ENCODE measurements around the gene ATAD3A. TPM values are rescaled to one million over a fixed set of nuclear protein-coding genes. Genes with fewer than 3 reads are reported as not detected.

ATAD3A gene
- total RNA-seq, 1 experiment from 2014 or later, result 55.8 TPM

DNA sequence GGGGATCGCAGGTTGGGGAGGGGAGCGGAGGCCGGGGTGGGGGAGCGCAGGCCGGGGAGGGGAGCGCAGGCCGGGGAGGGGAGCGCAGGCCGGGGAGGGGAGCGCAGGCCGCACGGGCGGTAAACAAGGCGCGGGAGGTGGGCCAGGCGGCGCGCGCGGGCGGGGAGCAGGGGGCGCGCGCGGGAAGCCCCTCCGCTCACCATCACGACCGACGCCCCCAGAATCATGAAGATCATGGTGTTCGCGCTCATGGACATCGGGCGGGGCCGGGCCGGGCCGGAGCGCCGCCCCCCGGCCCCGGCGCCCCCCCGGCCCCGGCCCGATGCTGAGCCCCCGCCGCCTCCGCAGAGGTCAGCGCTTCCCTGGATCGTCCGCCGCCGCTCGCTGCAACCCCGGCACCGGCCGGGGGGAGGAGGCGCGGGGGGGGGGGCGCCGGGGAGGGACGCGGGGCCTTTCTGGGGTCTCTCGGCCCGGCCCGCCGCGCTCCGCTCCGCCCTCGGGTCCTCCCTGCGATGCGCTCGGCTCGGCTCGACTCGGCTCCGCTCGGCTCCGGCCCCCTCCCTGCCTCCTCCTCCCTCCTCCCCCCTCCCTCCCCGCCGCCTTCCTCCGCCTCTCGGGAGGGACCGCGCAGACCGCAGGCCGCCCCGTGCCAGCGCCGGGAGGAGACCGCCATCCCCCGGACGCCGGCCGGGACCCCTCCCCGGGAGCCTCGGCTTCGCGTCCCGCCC lies 28.3 kb downstream of the ATAD3A start, which contains the start of gene TMEM240:
Gene TMEM240 (minus strand): TSS at position 535 of the 728 bp plus-strand sequence. CDS start 278 bp downstream, at position 257.
- Histone ChIP-seq H3K9me3 (ENCODE audit: control insufficient read depth, low read depth, low read length) (no peaks in the 10 kb centered on the region), H2BK12ac (ENCODE audit: insufficient read length, low read depth, low read length) (no peak within 1 kb of the TSS), H4K20me1 (ENCODE audit: control insufficient read depth, insufficient read depth, insufficient read length) (no peaks in the 10 kb centered on the region), H3K56ac (ENCODE audit: insufficient read length, low read depth, low read length) (no peak within 1 kb of the TSS), H4K91ac (ENCODE audit: insufficient read length, low read depth, low read length) (no peak within 1 kb of the TSS), H3K27ac (ENCODE audit: insufficient read length, low read depth, low read length) (no peak within 1 kb of the TSS), H3T11ph (ENCODE audit: low read length) (no peak within 1 kb of the TSS), H3K4me2 (ENCODE audit: insufficient read depth, insufficient read length, low read length) (peak within 1 kb of the TSS; percentile 70), H3K79me1 (ENCODE audit: insufficient read depth, low read depth, low read length, poor library complexity, severe bottlenecking) (no peaks in the 10 kb centered on the region), H4K8ac (replicated peaks; ENCODE audit: insufficient read length, low read depth, low read length) (no peak within 1 kb of the TSS), H4K5ac (ENCODE audit: insufficient read length, low read depth, low read length) (no peak within 1 kb of the TSS), H3K4me1 (ENCODE audit: insufficient read depth, low read length) (no peaks in the 10 kb centered on the region), H2BK15ac (ENCODE audit: low read depth, low read length) (no peak within 1 kb of the TSS), H2BK20ac (ENCODE audit: low read depth, low read length, poor library complexity, severe bottlenecking) (no peak within 1 kb of the TSS), H2BK5ac (ENCODE audit: insufficient read length, low read length) (no peak within 1 kb of the TSS), H3K18ac (ENCODE audit: insufficient read length, low read depth, low read length) (peak within 1 kb of the TSS; percentile 64), H3K23me2 (ENCODE audit: insufficient read length, low read depth, low read length, poor library complexity, severe bottlenecking) (peaks cover 7% of the 10 kb centered on the region), H3K27me3 (ENCODE audit: insufficient read depth, low read length) (no peaks in the 10 kb centered on the region), H3K79me2 (ENCODE audit: insufficient read depth, low read length) (no peaks in the 10 kb centered on the region), H3K4ac (ENCODE audit: low read depth, low read length) (no peak within 1 kb of the TSS), H2AFZ (ENCODE audit: low read length) (no peak within 1 kb of the TSS), H3K9ac (ENCODE audit: extremely low read depth, insufficient read length, low read length) (peak within 1 kb of the TSS; percentile 39), H2AK5ac (ENCODE audit: insufficient read length, low read length) (no peak within 1 kb of the TSS), H3K14ac (ENCODE audit: insufficient read depth, low read length) (peak within 1 kb of the TSS; percentile 44; the same call in 1 of the 2 replicates), H2BK120ac (ENCODE audit: low read depth, low read length, poor library complexity, severe bottlenecking) (no peak within 1 kb of the TSS), H3K23ac (ENCODE audit: insufficient read length, low read depth, low read length) (no peak within 1 kb of the TSS)
- Mint-ChIP-seq H3K9me3 (no peaks in the 10 kb centered on the region; a peak in 1 of 5 replicates), H3K27ac (no peak within 1 kb of the TSS), H3K27me3 (ENCODE audit: low read depth) (no peaks in the 10 kb centered on the region; the same call in 1 of the 2 replicates), H3K36me3 (ENCODE audit: insufficient read depth in 1 of 3, low read depth in 3 of 3) (peaks cover 1 to 35% (median 32%) of the 10 kb centered on the region in 3 experiments; a peak in 6 of 7 replicates), H3K4me1 (peaks cover 0 to 4% of the 10 kb centered on the region in 2 experiments; a peak in 2 of 4 replicates), H3K4me3 (peak within 1 kb of the TSS; percentile 72 to 85)
- peak; percentile 86 for DNase-seq
- no CpG with 5 or more reads among the region's 100 CpGs for whole genome bisulfite sequencing (ENCODE audit: extremely low coverage, insufficient read length, low lambda C conversion rate)
- TF ChIP-seq, protein P1, sequence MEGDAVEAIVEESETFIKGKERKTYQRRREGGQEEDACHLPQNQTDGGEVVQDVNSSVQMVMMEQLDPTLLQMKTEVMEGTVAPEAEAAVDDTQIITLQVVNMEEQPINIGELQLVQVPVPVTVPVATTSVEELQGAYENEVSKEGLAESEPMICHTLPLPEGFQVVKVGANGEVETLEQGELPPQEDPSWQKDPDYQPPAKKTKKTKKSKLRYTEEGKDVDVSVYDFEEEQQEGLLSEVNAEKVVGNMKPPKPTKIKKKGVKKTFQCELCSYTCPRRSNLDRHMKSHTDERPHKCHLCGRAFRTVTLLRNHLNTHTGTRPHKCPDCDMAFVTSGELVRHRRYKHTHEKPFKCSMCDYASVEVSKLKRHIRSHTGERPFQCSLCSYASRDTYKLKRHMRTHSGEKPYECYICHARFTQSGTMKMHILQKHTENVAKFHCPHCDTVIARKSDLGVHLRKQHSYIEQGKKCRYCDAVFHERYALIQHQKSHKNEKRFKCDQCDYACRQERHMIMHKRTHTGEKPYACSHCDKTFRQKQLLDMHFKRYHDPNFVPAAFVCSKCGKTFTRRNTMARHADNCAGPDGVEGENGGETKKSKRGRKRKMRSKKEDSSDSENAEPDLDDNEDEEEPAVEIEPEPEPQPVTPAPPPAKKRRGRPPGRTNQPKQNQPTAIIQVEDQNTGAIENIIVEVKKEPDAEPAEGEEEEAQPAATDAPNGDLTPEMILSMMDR (conservative IDR thresholded peaks at IDR 0.05), result no peak
